ENCODE measurements around the gene CSF1.
"Not testable (repeated sequence)": the region's sequence is repeated elsewhere in the genome, so short reads cannot be mapped to it uniquely, and the experiment has no call there.

Gene CSF1

GRCh38 chr1:109910123-109910962 lies at the start of gene CSF1:
TSS of gene CSF1 (plus strand) at chr1:109910849. CDS start at chr1:109911024, 175 bp downstream.
- peak; percentile 30 for DNase-seq

GRCh38 chr1:109861616-109862015 lies 49.0 kb upstream of the CSF1 start:
- DNase-seq = not testable (repeated sequence)

- no peak for DNase-seq
Observed at GRCh38 chr1:109863667-109864046, 47.0 kb upstream of the CSF1 start.

- DNase-seq = no peak
Observed at GRCh38 chr1:109864047-109864822, 46.4 kb upstream of the CSF1 start.

GRCh38 chr1:109864930-109865612 lies 45.6 kb upstream of the CSF1 start:
- no peak for DNase-seq

GRCh38 chr1:109866071-109866470 lies 44.6 kb upstream of the CSF1 start:
- no peak for DNase-seq

GRCh38 chr1:109873278-109874175 lies 37.1 kb upstream of the CSF1 start:
- no peak for DNase-seq

GRCh38 chr1:109874445-109874844 lies 36.2 kb upstream of the CSF1 start:
- DNase-seq = no peak

- DNase-seq = no peak
Observed at GRCh38 chr1:109875874-109876273, 34.8 kb upstream of the CSF1 start.

- DNase-seq = no peak
Observed at GRCh38 chr1:109876617-109877316, 33.9 kb upstream of the CSF1 start.

- no peak for DNase-seq
Observed at GRCh38 chr1:109877317-109877771, 33.3 kb upstream of the CSF1 start.

GRCh38 chr1:109877776-109878175 lies 32.9 kb upstream of the CSF1 start:
- DNase-seq = no peak

GRCh38 chr1:109878531-109879104 lies 32.0 kb upstream of the CSF1 start:
- DNase-seq = no peak

GRCh38 chr1:109879371-109879770 lies 31.3 kb upstream of the CSF1 start:
- not testable (repeated sequence) for DNase-seq

GRCh38 chr1:109879881-109880525 lies 30.6 kb upstream of the CSF1 start:
- DNase-seq = no peak

- DNase-seq = no peak
Observed at GRCh38 chr1:109880971-109881894, 29.4 kb upstream of the CSF1 start.

GRCh38 chr1:109881906-109882287 lies 28.8 kb upstream of the CSF1 start:
- DNase-seq = no peak

- DNase-seq = no peak
Observed at GRCh38 chr1:109882288-109883245, 28.1 kb upstream of the CSF1 start.
